IPS DF 6.9 (cell line): ENCODE results near the gene KNDC1.
"Not testable (repeated sequence)": the region's sequence is repeated elsewhere in the genome, so short reads cannot be mapped to it uniquely, and the experiment has no call there.

Experiments
- DNase-seq: peaks from one replicate; pipeline ENCODE4 v3.0.0-alpha.2; 2013; ENCODE audit warnings: low read depth, low spot score
- H3K27ac ChIP-seq: one replicate; pipeline ENCODE4 v1.5.1; 2013; ENCODE audit warnings: low read length, control low read depth
- H3K27me3 ChIP-seq: 2 replicates; pipeline ENCODE4 v1.6.1; 2013; ENCODE audit warnings: mild to moderate bottlenecking, low read length; ENCODE audit not compliant: control insufficient read depth, insufficient read depth
- H3K36me3 ChIP-seq: 2 replicates; pipeline ENCODE4 v1.6.1; 2013; ENCODE audit warnings: low read length; ENCODE audit not compliant: control insufficient read depth, insufficient read depth
- H3K4me1 ChIP-seq: 2 replicates; pipeline ENCODE4 v1.6.1; 2013; ENCODE audit warnings: low read length; ENCODE audit not compliant: control insufficient read depth, insufficient read depth
- H3K4me3 ChIP-seq: 2 replicates; pipeline ENCODE4 v1.5.1; 2013; ENCODE audit warnings: mild to moderate bottlenecking, low read length
- H3K9me3 ChIP-seq: 2 replicates; pipeline ENCODE4 v1.6.1; 2013; ENCODE audit warnings: low read length, inconsistent platforms; ENCODE audit not compliant: control insufficient read depth, insufficient read depth
- WGBS: extraction: QIAGEN DNeasy Blood & Tissue Kit; methylation state at CpG from one replicate; pipeline ENCODE4 v1.1.7; 2013; ENCODE audit warnings: mixed read lengths, missing lambda C conversion rate; ENCODE audit not compliant: insufficient read length, insufficient coverage; 5-methylcytosine and 5-hydroxymethylcytosine counted together

The KNDC1 gene

GRCh38 chr10:133217800-133218589 is 58.0 kb downstream of the KNDC1 start:
- H3K4me3 ChIP-seq: no peak overlapping the region
- DNase-seq: no peak
- WGBS: no CpG with 5 or more reads among the region's 25 CpGs

GRCh38 chr10:133218891-133219290 is 58.9 kb downstream of the KNDC1 start:
- no peaks in the 10 kb centered on the region for H3K36me3 ChIP-seq
- H3K4me3 ChIP-seq: no peak overlapping the region
- H3K4me1 ChIP-seq: peaks cover 5% of the 10 kb centered on the region; the same call in 1 of the 2 replicates
- no peak for DNase-seq
- H3K9me3 ChIP-seq: no peaks in the 10 kb centered on the region
- H3K27ac ChIP-seq: no peak overlapping the region
- no CpG with 5 or more reads among the region's 20 CpGs for WGBS
- H3K27me3 ChIP-seq: no peaks in the 10 kb centered on the region

More at GRCh38 chr10:133217800-133218589, 58.0 kb downstream of the KNDC1 start:
- Histone ChIP-seq H3K4me1 (peaks cover 5% of the 10 kb centered on the region; the same call in 1 of the 2 replicates), H3K36me3 (no peaks in the 10 kb centered on the region), H3K27me3 (no peaks in the 10 kb centered on the region), H3K9me3 (no peaks in the 10 kb centered on the region), H3K27ac (no peak overlapping the region)

- Histone ChIP-seq H3K4me3 (no peak overlapping the region), H3K36me3 (no peaks in the 10 kb centered on the region), H3K27me3 (no peaks in the 10 kb centered on the region), H3K9me3 (no peaks in the 10 kb centered on the region), H3K4me1 (peaks cover 5% of the 10 kb centered on the region; the same call in 1 of the 2 replicates), H3K27ac (no peak overlapping the region)
- no CpG with 5 or more reads among the region's 28 CpGs for WGBS
- no peak for DNase-seq
Measured at GRCh38 chr10:133219782-133220181, 59.8 kb downstream of the KNDC1 start.

GRCh38 chr10:133221331-133221730 is 61.3 kb downstream of the KNDC1 start:
- H3K36me3 ChIP-seq: no peaks in the 10 kb centered on the region
- DNase-seq: no peak
- no peaks in the 10 kb centered on the region for H3K27me3 ChIP-seq
- H3K27ac ChIP-seq: no peak overlapping the region
- peaks cover 5% of the 10 kb centered on the region; the same call in 1 of the 2 replicates for H3K4me1 ChIP-seq
- H3K4me3 ChIP-seq: no peak overlapping the region
- no CpG with 5 or more reads among the region's 11 CpGs for WGBS
- no peaks in the 10 kb centered on the region for H3K9me3 ChIP-seq

- H3K36me3 ChIP-seq, H3K27me3 ChIP-seq, H3K4me3 ChIP-seq, H3K4me1 ChIP-seq, H3K27ac ChIP-seq, H3K9me3 ChIP-seq, DNase-seq: not testable (repeated sequence)
- no CpG with 5 or more reads among the region's 22 CpGs for WGBS
Measured at GRCh38 chr10:133221756-133222155, 61.7 kb downstream of the KNDC1 start.

- no CpG with 5 or more reads among the region's 14 CpGs for WGBS
- Histone ChIP-seq H3K4me3 (no peak overlapping the region), H3K9me3 (no peaks in the 10 kb centered on the region), H3K27me3 (no peaks in the 10 kb centered on the region; the same call in 1 of the 2 replicates), H3K36me3 (no peaks in the 10 kb centered on the region), H3K27ac (no peak overlapping the region), H3K4me1 (peaks cover 4% of the 10 kb centered on the region; the same call in 1 of the 2 replicates)
- DNase-seq: no peak
Measured at GRCh38 chr10:133224076-133224475, 64.1 kb downstream of the KNDC1 start.

- H3K27me3 ChIP-seq: peaks cover 5% of the 10 kb centered on the region; the same call in 1 of the 2 replicates
Measured at GRCh38 chr10:133224756-133225372, 64.8 kb downstream of the KNDC1 start.

GRCh38 chr10:133225707-133226191 is 65.7 kb downstream of the KNDC1 start:
- H3K4me3 ChIP-seq: no peak overlapping the region
- H3K36me3 ChIP-seq: no peaks in the 10 kb centered on the region
- DNase-seq: no peak
- H3K27me3 ChIP-seq: peaks cover 5% of the 10 kb centered on the region; the same call in 1 of the 2 replicates
- no CpG with 5 or more reads among the region's 23 CpGs for WGBS
- H3K9me3 ChIP-seq: no peaks in the 10 kb centered on the region
- no peaks in the 10 kb centered on the region; the same call in 1 of the 2 replicates for H3K4me1 ChIP-seq
- H3K27ac ChIP-seq: no peak overlapping the region

More at GRCh38 chr10:133224756-133225372, 64.8 kb downstream of the KNDC1 start:
- Histone ChIP-seq H3K9me3 (no peaks in the 10 kb centered on the region), H3K4me3 (no peak overlapping the region), H3K36me3 (no peaks in the 10 kb centered on the region), H3K27ac (no peak overlapping the region), H3K4me1 (no peaks in the 10 kb centered on the region; the same call in 1 of the 2 replicates)
- no CpG with 5 or more reads among the region's 25 CpGs for WGBS
- no peak for DNase-seq

GRCh38 chr10:133226251-133226808 is 66.3 kb downstream of the KNDC1 start:
- Histone ChIP-seq H3K9me3 (no peaks in the 10 kb centered on the region), H3K4me3 (no peak overlapping the region), H3K27me3 (peaks cover 5% of the 10 kb centered on the region; the same call in 1 of the 2 replicates), H3K27ac (no peak overlapping the region), H3K4me1 (no peaks in the 10 kb centered on the region), H3K36me3 (no peaks in the 10 kb centered on the region)
- DNase-seq: no peak
- no CpG with 5 or more reads among the region's 30 CpGs for WGBS

- Histone ChIP-seq H3K36me3 (no peaks in the 10 kb centered on the region), H3K4me3 (no peak overlapping the region), H3K9me3 (no peaks in the 10 kb centered on the region), H3K4me1 (peaks cover under 1% of the 10 kb centered on the region; the same call in 1 of the 2 replicates), H3K27me3 (peaks cover 5% of the 10 kb centered on the region; the same call in 1 of the 2 replicates), H3K27ac (no peak overlapping the region)
- DNase-seq: no peak
- no CpG with 5 or more reads among the region's 21 CpGs for WGBS
Measured at GRCh38 chr10:133227256-133227655, 67.2 kb downstream of the KNDC1 start.
